WTC11 (cell line): Measurements from ENCODE around the gene RTN4RL1. TPM values are rescaled to one million over a fixed set of nuclear protein-coding genes. Genes with fewer than 3 reads are reported as not detected.

Experiments used
- ATAC-seq: fragments of 200-7000 bp; cut with Tn5 transposase; 2 replicates; pipeline ENCODE4 v1.10.0; 2021; ENCODE audit warnings: mild to moderate bottlenecking, moderate library complexity
- CTCF ChIA-PET: fragments of 300-600 bp; sonication (Branson Sonifier 250); formaldehyde crosslinking; loops from one replicate; lab custom pipeline; 2021; ENCODE audit warnings: antibody characterized with exemption; lab: Charles Lee
- POLR2A ChIA-PET: fragments of 350-600 bp; sonication (Branson Sonifier 250); formaldehyde crosslinking; loops from one replicate; lab custom pipeline; 2021; ENCODE audit warnings: antibody characterized with exemption; lab: Charles Lee
- DNase-seq: peaks from one replicate; pipeline ENCODE4 v3.0.0; 2021; ENCODE audit warnings: low spot score
- H3K27ac Mint-ChIP-seq: 2 replicates; pipeline ENCODE4 v1.8.0; 2021; ENCODE audit warnings: mixed read lengths
- H3K27me3 Mint-ChIP-seq: 2 replicates; pipeline ENCODE4 v1.8.0; 2021; ENCODE audit warnings: low read depth, mild to moderate bottlenecking, moderate library complexity, mixed read lengths
- H3K36me3 Mint-ChIP-seq: 2 replicates; pipeline ENCODE4 v1.8.0; 2021; ENCODE audit warnings: mixed read lengths
- H3K4me1 Mint-ChIP-seq: 2 replicates; pipeline ENCODE4 v1.8.0; 2022; ENCODE audit warnings: mixed read lengths
- H3K4me3 Mint-ChIP-seq: 2 replicates; pipeline ENCODE4 v1.8.0; 2021; ENCODE audit warnings: mild to moderate bottlenecking, moderate library complexity, mixed read lengths
- H3K9me3 Mint-ChIP-seq: 2 replicates; pipeline ENCODE4 v1.8.0; 2021; ENCODE audit warnings: mixed read lengths
- ATF1 ChIP-seq: sonication (generic); formaldehyde crosslinking; IDR thresholded peaks from 2 replicates; pipeline ENCODE4 v1.8.1; 2023; ENCODE audit warnings: mild to moderate bottlenecking, moderate library complexity, missing genetic modification reagents
- EMX1 ChIP-seq: fragments of 250-450 bp; sonication (Bioruptor Pico); IDR thresholded peaks from 2 replicates; pipeline ENCODE4 v1.8.0; 2021; ENCODE audit warnings: mild to moderate bottlenecking
- GTF2I ChIP-seq: fragments of 250-450 bp; sonication (Bioruptor Pico); conservative IDR thresholded peaks from 2 replicates; pipeline ENCODE4 v1.4.0; 2021; ENCODE audit warnings: mild to moderate bottlenecking
- HMGA2 ChIP-seq: fragments of 250-450 bp; sonication (Bioruptor Pico); IDR thresholded peaks from 2 replicates; pipeline ENCODE4 v1.4.0; 2021; ENCODE audit warnings: mild to moderate bottlenecking, moderate library complexity
- JAZF1 ChIP-seq: fragments of 250-450 bp; sonication (Bioruptor Pico); IDR thresholded peaks from 2 replicates; pipeline ENCODE4 v1.9.0; 2021; ENCODE audit warnings: moderate library complexity, mild to moderate bottlenecking, inconsistent platforms
- JUN ChIP-seq: sonication (generic); formaldehyde crosslinking; IDR thresholded peaks from 2 replicates; pipeline ENCODE4 v1.8.0; 2023; ENCODE audit warnings: mild to moderate bottlenecking, missing genetic modification reagents
- MYBL2 ChIP-seq: sonication (generic); formaldehyde crosslinking; IDR thresholded peaks from 2 replicates; pipeline ENCODE4 v1.8.1; 2023; ENCODE audit warnings: mild to moderate bottlenecking, moderate library complexity, missing genetic modification reagents
- NFATC4 ChIP-seq: fragments of 250-450 bp; sonication (Bioruptor Pico); IDR thresholded peaks from 2 replicates; pipeline ENCODE4 v1.9.0; 2021; ENCODE audit warnings: mild to moderate bottlenecking
- NFYB ChIP-seq: sonication (generic); formaldehyde crosslinking; conservative IDR thresholded peaks from 2 replicates; pipeline ENCODE4 v1.8.0; 2022; ENCODE audit warnings: low read depth, missing genetic modification reagents
- SMAD4 ChIP-seq: sonication (generic); formaldehyde crosslinking; IDR thresholded peaks from 2 replicates; pipeline ENCODE4 v1.8.0; 2022; ENCODE audit warnings: mild to moderate bottlenecking, missing genetic modification reagents
- ZNF121 ChIP-seq: sonication (generic); formaldehyde crosslinking; IDR thresholded peaks from 2 replicates; pipeline ENCODE4 v1.8.0; 2023; ENCODE audit warnings: missing genetic modification reagents
- ZNF232 ChIP-seq: sonication (generic); formaldehyde crosslinking; IDR thresholded peaks from 2 replicates; pipeline ENCODE4 v1.8.0; 2022; ENCODE audit warnings: mild to moderate bottlenecking, missing genetic modification reagents
- ZNF423 ChIP-seq: fragments of 250-450 bp; sonication (Bioruptor Pico); IDR thresholded peaks from 2 replicates; pipeline ENCODE4 v2.1.2; 2022; ENCODE audit warnings: mild to moderate bottlenecking, moderate library complexity
- total RNA-seq: library from RNA; stranded (reverse); gene quantifications from 3 replicates; pipeline ENCODE4 v1.2.3, GENCODE V29; 2021
- TF ChIP-seq, protein P1 (sequence below): fragments of 250-450 bp; sonication (Bioruptor Pico); IDR thresholded peaks from 2 replicates; pipeline ENCODE4 v1.9.0; 2021; ENCODE audit warnings: mild to moderate bottlenecking
- TF ChIP-seq, protein P2 (sequence below): sonication (generic); formaldehyde crosslinking; conservative IDR thresholded peaks from 2 replicates; pipeline ENCODE4 v1.8.1; 2022; ENCODE audit warnings: mild to moderate bottlenecking, missing genetic modification reagents
- TF ChIP-seq, protein P3 (sequence below): fragments of 250-450 bp; sonication (Bioruptor Pico); IDR thresholded peaks from 2 replicates; pipeline ENCODE4 v1.9.0; 2021; ENCODE audit warnings: moderate library complexity, mild to moderate bottlenecking, inconsistent platforms, borderline replicate concordance
- TF ChIP-seq, protein P4 (sequence below): fragments of 250-450 bp; sonication (Bioruptor Pico); conservative IDR thresholded peaks from 2 replicates; pipeline ENCODE4 v1.9.0; 2021; ENCODE audit warnings: mild to moderate bottlenecking
- TF ChIP-seq, protein P5 (sequence below): fragments of 250-450 bp; sonication (Bioruptor Pico); IDR thresholded peaks from 2 replicates; pipeline ENCODE4 v1.8.0; 2021; ENCODE audit warnings: mild to moderate bottlenecking
- TF ChIP-seq, protein P6 (sequence below): fragments of 250-450 bp; sonication (Bioruptor Pico); IDR thresholded peaks from 2 replicates; pipeline ENCODE4 v1.9.0; 2021; ENCODE audit warnings: mild to moderate bottlenecking
- TF ChIP-seq, protein P7 (sequence below): fragments of 200-600 bp; IDR thresholded peaks from 2 replicates; pipeline ENCODE4 v1.8.0; 2022; ENCODE audit warnings: antibody characterized with exemption
- TF ChIP-seq, protein P8 (sequence below): sonication (generic); formaldehyde crosslinking; IDR thresholded peaks from 2 replicates; pipeline ENCODE4 v1.8.0; 2023; ENCODE audit warnings: missing genetic modification reagents

The RTN4RL1 gene
- total RNA-seq, 1 experiment from 2014 or later, result 0.72 TPM

DNA sequence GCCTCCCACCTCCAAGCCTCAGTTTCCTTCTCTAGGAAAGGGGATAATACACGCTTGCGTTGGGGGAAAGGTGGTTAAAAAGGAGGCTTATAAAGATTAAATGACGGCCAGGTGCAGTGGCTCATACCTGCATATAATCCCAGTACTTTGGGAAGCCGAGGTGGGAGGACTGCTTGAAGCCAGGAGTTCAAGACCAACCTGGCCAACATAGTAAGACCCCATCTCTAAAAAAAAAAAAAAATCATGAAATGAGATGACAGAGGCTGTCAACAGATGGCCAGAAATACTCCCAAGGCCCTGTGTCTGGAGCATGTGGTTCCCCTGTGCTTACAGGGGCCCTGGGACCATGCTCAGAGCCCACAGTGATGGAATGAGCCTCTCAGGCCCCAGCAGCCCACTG lies 30.4 kb downstream of the RTN4RL1 start:
- no peaks in the 10 kb centered on the region for H3K36me3 Mint-ChIP-seq
- POLR2A ChIA-PET, result no interaction called here
- H3K4me1 Mint-ChIP-seq, result peaks cover 29% of the 10 kb centered on the region
- H3K4me3 Mint-ChIP-seq, result no peak overlapping the region
- H3K27me3 Mint-ChIP-seq, result peaks cover 25% of the 10 kb centered on the region
- DNase-seq, result no peak
- H3K9me3 Mint-ChIP-seq, result no peaks in the 10 kb centered on the region
- ATAC-seq, result no peak
- no peak overlapping the region for H3K27ac Mint-ChIP-seq
- CTCF ChIA-PET, result interaction anchor here (1.0 to 2.4 kb wide), 3 partner anchors 29 to 86 kb away, joined by 3 to 6 read pairs (median 5); no protein-coding TSS in a partner anchor
- no peak for TF ChIP-seq JAZF1 (CRISPR knock-in tag)
- TF ChIP-seq, protein P1, sequence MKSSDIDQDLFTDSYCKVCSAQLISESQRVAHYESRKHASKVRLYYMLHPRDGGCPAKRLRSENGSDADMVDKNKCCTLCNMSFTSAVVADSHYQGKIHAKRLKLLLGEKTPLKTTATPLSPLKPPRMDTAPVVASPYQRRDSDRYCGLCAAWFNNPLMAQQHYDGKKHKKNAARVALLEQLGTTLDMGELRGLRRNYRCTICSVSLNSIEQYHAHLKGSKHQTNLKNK (CRISPR knock-in tag), result no peak
- TF ChIP-seq MYBL2 (CRISPR knock-in tag), result no peak
- TF ChIP-seq NFATC4, result no peak

DNA sequence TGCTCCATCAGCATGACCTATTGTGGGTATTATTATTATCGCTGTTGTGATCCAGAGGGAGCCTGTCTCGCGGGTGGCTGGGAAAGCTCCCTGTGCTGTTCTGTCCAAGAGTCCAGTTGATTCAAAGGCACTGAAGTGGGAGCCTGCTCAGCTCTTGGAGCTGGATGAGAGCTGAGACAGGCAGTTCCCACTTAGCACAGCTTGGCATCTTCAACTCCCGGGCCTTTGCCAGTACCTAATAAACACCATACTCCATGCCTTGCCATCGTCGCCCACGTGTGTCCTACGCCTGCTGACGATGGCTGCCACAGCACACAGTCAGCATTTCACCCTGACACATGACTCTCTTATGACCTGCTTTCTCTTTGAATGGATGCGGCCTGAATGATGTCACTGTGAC lies 32.6 kb downstream of the RTN4RL1 start:
- no peaks in the 10 kb centered on the region for H3K9me3 Mint-ChIP-seq
- no peak overlapping the region for H3K27ac Mint-ChIP-seq
- DNase-seq, result no peak
- peaks cover 13% of the 10 kb centered on the region for H3K27me3 Mint-ChIP-seq
- H3K4me3 Mint-ChIP-seq, result no peak overlapping the region
- peaks cover 22% of the 10 kb centered on the region for H3K4me1 Mint-ChIP-seq
- POLR2A ChIA-PET, result no interaction called here
- TF ChIP-seq, protein P2, sequence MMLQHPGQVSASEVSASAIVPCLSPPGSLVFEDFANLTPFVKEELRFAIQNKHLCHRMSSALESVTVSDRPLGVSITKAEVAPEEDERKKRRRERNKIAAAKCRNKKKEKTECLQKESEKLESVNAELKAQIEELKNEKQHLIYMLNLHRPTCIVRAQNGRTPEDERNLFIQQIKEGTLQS, result no peak
- TF ChIP-seq JUN (CRISPR knock-in tag) (no peak), ATF1 (CRISPR knock-in tag) (no peak), EMX1 (CRISPR knock-in tag) (no peak), SMAD4 (CRISPR knock-in tag) (no peak), ZNF121 (CRISPR knock-in tag) (no peak), HMGA2 (no peak), NFATC4 (no peak), MYBL2 (CRISPR knock-in tag) (no peak), ZNF232 (CRISPR knock-in tag) (no peak), NFYB (CRISPR knock-in tag) (no peak), GTF2I (no peak), ZNF423 (CRISPR knock-in tag) (no peak)
- TF ChIP-seq, protein P3, sequence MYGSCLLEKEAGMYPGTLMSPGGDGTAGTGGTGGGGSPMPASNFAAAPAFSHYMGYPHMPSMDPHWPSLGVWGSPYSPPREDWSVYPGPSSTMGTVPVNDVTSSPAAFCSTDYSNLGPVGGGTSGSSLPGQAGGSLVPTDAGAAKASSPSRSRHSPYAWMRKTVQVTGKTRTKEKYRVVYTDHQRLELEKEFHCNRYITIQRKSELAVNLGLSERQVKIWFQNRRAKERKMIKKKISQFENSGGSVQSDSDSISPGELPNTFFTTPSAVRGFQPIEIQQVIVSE (CRISPR knock-in tag), result no peak
- TF ChIP-seq, protein P4, sequence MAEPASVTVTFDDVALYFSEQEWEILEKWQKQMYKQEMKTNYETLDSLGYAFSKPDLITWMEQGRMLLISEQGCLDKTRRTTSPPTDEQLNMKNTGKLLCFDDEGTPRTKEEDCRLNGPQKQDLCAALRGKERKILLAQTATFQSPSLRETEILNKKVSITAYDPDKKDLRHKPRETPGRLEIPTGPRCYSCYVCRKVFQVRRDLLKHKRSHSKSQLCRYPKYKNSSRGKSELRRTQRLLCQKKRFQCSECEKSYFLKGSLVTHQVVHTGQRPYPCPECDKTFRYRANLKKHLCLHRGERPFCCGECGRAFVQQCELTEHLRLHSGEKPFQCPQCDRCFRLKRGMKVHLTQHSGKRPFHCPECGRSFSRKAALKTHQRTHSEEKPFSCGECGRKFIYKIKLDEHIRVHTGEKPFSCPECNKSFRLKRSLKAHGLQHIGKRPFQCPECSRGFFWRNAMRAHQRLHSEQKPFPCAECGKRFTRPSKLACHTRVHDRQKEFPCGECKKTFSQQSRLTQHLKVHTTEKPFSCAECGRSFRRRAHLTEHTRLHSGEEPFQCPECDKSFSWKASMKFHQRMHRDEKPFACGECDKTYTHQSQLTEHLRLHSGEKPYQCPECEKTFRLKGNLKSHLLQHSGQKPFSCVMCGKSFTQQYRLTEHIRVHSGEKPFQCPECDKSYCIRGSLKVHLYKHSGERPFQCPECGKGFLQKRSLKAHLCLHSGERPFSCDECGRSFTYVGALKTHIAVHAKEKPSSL, result no peak
- TF ChIP-seq, protein P5, sequence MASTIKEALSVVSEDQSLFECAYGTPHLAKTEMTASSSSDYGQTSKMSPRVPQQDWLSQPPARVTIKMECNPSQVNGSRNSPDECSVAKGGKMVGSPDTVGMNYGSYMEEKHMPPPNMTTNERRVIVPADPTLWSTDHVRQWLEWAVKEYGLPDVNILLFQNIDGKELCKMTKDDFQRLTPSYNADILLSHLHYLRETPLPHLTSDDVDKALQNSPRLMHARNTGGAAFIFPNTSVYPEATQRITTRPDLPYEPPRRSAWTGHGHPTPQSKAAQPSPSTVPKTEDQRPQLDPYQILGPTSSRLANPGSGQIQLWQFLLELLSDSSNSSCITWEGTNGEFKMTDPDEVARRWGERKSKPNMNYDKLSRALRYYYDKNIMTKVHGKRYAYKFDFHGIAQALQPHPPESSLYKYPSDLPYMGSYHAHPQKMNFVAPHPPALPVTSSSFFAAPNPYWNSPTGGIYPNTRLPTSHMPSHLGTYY, result no peak
- TF ChIP-seq, protein P6, sequence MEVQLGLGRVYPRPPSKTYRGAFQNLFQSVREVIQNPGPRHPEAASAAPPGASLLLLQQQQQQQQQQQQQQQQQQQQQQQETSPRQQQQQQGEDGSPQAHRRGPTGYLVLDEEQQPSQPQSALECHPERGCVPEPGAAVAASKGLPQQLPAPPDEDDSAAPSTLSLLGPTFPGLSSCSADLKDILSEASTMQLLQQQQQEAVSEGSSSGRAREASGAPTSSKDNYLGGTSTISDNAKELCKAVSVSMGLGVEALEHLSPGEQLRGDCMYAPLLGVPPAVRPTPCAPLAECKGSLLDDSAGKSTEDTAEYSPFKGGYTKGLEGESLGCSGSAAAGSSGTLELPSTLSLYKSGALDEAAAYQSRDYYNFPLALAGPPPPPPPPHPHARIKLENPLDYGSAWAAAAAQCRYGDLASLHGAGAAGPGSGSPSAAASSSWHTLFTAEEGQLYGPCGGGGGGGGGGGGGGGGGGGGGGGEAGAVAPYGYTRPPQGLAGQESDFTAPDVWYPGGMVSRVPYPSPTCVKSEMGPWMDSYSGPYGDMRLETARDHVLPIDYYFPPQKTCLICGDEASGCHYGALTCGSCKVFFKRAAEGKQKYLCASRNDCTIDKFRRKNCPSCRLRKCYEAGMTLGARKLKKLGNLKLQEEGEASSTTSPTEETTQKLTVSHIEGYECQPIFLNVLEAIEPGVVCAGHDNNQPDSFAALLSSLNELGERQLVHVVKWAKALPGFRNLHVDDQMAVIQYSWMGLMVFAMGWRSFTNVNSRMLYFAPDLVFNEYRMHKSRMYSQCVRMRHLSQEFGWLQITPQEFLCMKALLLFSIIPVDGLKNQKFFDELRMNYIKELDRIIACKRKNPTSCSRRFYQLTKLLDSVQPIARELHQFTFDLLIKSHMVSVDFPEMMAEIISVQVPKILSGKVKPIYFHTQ (CRISPR knock-in tag), result no peak
- TF ChIP-seq, protein P7, sequence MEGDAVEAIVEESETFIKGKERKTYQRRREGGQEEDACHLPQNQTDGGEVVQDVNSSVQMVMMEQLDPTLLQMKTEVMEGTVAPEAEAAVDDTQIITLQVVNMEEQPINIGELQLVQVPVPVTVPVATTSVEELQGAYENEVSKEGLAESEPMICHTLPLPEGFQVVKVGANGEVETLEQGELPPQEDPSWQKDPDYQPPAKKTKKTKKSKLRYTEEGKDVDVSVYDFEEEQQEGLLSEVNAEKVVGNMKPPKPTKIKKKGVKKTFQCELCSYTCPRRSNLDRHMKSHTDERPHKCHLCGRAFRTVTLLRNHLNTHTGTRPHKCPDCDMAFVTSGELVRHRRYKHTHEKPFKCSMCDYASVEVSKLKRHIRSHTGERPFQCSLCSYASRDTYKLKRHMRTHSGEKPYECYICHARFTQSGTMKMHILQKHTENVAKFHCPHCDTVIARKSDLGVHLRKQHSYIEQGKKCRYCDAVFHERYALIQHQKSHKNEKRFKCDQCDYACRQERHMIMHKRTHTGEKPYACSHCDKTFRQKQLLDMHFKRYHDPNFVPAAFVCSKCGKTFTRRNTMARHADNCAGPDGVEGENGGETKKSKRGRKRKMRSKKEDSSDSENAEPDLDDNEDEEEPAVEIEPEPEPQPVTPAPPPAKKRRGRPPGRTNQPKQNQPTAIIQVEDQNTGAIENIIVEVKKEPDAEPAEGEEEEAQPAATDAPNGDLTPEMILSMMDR, result no peak
- TF ChIP-seq, protein P8, sequence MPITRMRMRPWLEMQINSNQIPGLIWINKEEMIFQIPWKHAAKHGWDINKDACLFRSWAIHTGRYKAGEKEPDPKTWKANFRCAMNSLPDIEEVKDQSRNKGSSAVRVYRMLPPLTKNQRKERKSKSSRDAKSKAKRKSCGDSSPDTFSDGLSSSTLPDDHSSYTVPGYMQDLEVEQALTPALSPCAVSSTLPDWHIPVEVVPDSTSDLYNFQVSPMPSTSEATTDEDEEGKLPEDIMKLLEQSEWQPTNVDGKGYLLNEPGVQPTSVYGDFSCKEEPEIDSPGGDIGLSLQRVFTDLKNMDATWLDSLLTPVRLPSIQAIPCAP (CRISPR knock-in tag), result no peak
- TF ChIP-seq, all 79 proteins: peak for 0
- ATAC-seq, result no peak
- H3K36me3 Mint-ChIP-seq, result no peaks in the 10 kb centered on the region
- CTCF ChIA-PET, result interaction anchor here (0.7 kb wide), 1 partner anchor 16 kb away, joined by 3 read pairs; no protein-coding TSS in a partner anchor
